ENCODE results near the gene HPCAL1. TPM values are rescaled to one million over a fixed set of nuclear protein-coding genes. Genes with fewer than 3 reads are reported as not detected.

Gene HPCAL1
- total and polyA plus RNA-seq, 10 of the 15 experiments (the other 5 are each of a cell fraction or from before 2014, with no cell fraction given) = 0.40 to 12.8 (median 7.9) TPM

DNA sequence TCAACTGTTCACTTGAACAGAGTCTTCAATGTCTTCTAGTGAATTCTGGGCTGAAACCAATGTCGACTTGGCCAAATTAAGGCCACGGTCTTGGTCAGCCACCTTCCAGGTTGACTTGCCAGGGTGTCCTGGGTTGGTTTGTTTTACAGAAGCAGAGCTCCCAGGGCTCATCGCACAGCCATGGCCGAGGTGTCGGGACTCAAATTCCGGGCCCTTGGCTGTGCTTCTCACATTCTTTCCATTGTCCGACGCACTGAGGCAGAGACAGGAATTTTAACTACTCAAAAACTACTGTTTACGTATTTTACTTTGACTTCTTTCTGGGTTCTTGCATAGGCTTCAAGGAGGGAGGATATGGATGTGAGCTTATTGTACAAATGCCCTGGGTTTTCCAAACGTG is 51.7 kb downstream of the HPCAL1 start:
- Histone ChIP-seq H3K79me2 (ENCODE audit: control insufficient read depth, insufficient read depth, low read length) (no peaks in the 10 kb centered on the region), H3K27ac (ENCODE audit: control insufficient read depth, insufficient read depth) (no peak overlapping the region), H3K9ac (ENCODE audit: control insufficient read depth, insufficient read depth, low read length) (no peak overlapping the region), H3K36me3 (ENCODE audit: control insufficient read depth in 2 of 2, insufficient read depth in 2 of 2, low read length in 1 of 2) (no peaks in the 10 kb centered on the region; a peak in 1 of 4 replicates), H3K4me2 (ENCODE audit: control insufficient read depth, insufficient read depth) (no peak overlapping the region), H3K4me3 (no peak overlapping the region), H2AFZ (ENCODE audit: control insufficient read depth, low read depth, low read length) (no peak overlapping the region), H4K20me1 (ENCODE audit: control insufficient read depth, insufficient read depth) (no peaks in the 10 kb centered on the region), H3K9me3 (replicated peaks; ENCODE audit: control insufficient read depth, insufficient read depth, low read length) (no peaks in the 10 kb centered on the region), H3K27me3 (replicated peaks in 1 of 2; ENCODE audit: control insufficient read depth in 2 of 2, insufficient read depth in 2 of 2, low read length in 1 of 2) (no peaks in the 10 kb centered on the region), H3K4me1 (ENCODE audit: control insufficient read depth, insufficient read depth, low read length) (no peaks in the 10 kb centered on the region)
- BruUV-seq (replicated peaks) = no TSS peak
- ChIA-PET CTCF (no interaction called here), RAD21 (ENCODE audit: unreplicated experiment) (no interaction called here), SMC1A (ENCODE audit: uncharacterized antibody, unreplicated experiment) (no interaction called here), POLR2A (no interaction called here)
- in situ Hi-C loops (cut with MboI) = no loop called here
- no peak for DNase-seq (ENCODE audit: low read depth, low spot score)
- intact Hi-C loops (cut with micrococcal nuclease; ENCODE audit: unreplicated experiment) = no loop called here
- 57% methylated on average over 10 of the region's 10 CpGs for WGBS (ENCODE audit: insufficient coverage, insufficient replicate concordance, low lambda C conversion rate, missing lambda C conversion rate)
- ATAC-seq = no peak
- FAIRE-seq = no peak
- no peak for TF ChIP-seq KLF5 (IDR thresholded peaks at IDR 0.05; ENCODE audit: partially characterized antibody)
- TF ChIP-seq, protein P1, sequence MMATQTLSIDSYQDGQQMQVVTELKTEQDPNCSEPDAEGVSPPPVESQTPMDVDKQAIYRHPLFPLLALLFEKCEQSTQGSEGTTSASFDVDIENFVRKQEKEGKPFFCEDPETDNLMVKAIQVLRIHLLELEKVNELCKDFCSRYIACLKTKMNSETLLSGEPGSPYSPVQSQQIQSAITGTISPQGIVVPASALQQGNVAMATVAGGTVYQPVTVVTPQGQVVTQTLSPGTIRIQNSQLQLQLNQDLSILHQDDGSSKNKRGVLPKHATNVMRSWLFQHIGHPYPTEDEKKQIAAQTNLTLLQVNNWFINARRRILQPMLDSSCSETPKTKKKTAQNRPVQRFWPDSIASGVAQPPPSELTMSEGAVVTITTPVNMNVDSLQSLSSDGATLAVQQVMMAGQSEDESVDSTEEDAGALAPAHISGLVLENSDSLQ (IDR thresholded peaks at IDR 0.05) = no peak
- TF ChIP-seq BHLHE40 (IDR thresholded peaks at IDR 0.05; ENCODE audit: borderline replicate concordance in 1 of 2, low read depth in 2 of 2, low read length in 1 of 2) = no peak
- TF ChIP-seq JUNB (IDR thresholded peaks at IDR 0.05) = no peak
- no peak for TF ChIP-seq DPF2 (IDR thresholded peaks at IDR 0.05)
- TF ChIP-seq PML (IDR thresholded peaks at IDR 0.05; ENCODE audit: low read length) = no peak
- TF ChIP-seq CREB1 (IDR thresholded peaks at IDR 0.05; ENCODE audit: low read depth) = no peak
- TF ChIP-seq HDAC6 (IDR thresholded peaks at IDR 0.05; ENCODE audit: unreplicated experiment) = no peak
- TF ChIP-seq, protein P2, sequence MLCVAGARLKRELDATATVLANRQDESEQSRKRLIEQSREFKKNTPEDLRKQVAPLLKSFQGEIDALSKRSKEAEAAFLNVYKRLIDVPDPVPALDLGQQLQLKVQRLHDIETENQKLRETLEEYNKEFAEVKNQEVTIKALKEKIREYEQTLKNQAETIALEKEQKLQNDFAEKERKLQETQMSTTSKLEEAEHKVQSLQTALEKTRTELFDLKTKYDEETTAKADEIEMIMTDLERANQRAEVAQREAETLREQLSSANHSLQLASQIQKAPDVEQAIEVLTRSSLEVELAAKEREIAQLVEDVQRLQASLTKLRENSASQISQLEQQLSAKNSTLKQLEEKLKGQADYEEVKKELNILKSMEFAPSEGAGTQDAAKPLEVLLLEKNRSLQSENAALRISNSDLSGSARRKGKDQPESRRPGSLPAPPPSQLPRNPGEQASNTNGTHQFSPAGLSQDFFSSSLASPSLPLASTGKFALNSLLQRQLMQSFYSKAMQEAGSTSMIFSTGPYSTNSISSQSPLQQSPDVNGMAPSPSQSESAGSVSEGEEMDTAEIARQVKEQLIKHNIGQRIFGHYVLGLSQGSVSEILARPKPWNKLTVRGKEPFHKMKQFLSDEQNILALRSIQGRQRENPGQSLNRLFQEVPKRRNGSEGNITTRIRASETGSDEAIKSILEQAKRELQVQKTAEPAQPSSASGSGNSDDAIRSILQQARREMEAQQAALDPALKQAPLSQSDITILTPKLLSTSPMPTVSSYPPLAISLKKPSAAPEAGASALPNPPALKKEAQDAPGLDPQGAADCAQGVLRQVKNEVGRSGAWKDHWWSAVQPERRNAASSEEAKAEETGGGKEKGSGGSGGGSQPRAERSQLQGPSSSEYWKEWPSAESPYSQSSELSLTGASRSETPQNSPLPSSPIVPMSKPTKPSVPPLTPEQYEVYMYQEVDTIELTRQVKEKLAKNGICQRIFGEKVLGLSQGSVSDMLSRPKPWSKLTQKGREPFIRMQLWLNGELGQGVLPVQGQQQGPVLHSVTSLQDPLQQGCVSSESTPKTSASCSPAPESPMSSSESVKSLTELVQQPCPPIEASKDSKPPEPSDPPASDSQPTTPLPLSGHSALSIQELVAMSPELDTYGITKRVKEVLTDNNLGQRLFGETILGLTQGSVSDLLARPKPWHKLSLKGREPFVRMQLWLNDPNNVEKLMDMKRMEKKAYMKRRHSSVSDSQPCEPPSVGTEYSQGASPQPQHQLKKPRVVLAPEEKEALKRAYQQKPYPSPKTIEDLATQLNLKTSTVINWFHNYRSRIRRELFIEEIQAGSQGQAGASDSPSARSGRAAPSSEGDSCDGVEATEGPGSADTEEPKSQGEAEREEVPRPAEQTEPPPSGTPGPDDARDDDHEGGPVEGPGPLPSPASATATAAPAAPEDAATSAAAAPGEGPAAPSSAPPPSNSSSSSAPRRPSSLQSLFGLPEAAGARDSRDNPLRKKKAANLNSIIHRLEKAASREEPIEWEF (IDR thresholded peaks at IDR 0.05; ENCODE audit: insufficient replicate concordance, low read depth, low read length) = no peak
- no peak for TF ChIP-seq GABPA (IDR thresholded peaks at IDR 0.05; ENCODE audit: low read depth)
- TF ChIP-seq YBX1 (IDR thresholded peaks at IDR 0.05) = no peak
- no peak for TF ChIP-seq IKZF1 (conservative IDR thresholded peaks at IDR 0.05)
- TF ChIP-seq POU2F2 (IDR thresholded peaks at IDR 0.05; ENCODE audit: borderline replicate concordance, low read depth, low read length) = no peak
- TF ChIP-seq TCF3 (IDR thresholded peaks at IDR 0.05; ENCODE audit: borderline replicate concordance, insufficient read depth, low read depth, low read length) = no peak
- TF ChIP-seq, protein P3, sequence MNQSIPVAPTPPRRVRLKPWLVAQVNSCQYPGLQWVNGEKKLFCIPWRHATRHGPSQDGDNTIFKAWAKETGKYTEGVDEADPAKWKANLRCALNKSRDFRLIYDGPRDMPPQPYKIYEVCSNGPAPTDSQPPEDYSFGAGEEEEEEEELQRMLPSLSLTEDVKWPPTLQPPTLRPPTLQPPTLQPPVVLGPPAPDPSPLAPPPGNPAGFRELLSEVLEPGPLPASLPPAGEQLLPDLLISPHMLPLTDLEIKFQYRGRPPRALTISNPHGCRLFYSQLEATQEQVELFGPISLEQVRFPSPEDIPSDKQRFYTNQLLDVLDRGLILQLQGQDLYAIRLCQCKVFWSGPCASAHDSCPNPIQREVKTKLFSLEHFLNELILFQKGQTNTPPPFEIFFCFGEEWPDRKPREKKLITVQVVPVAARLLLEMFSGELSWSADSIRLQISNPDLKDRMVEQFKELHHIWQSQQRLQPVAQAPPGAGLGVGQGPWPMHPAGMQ (IDR thresholded peaks at IDR 0.05; ENCODE audit: borderline replicate concordance) = no peak
- TF ChIP-seq, protein P4, sequence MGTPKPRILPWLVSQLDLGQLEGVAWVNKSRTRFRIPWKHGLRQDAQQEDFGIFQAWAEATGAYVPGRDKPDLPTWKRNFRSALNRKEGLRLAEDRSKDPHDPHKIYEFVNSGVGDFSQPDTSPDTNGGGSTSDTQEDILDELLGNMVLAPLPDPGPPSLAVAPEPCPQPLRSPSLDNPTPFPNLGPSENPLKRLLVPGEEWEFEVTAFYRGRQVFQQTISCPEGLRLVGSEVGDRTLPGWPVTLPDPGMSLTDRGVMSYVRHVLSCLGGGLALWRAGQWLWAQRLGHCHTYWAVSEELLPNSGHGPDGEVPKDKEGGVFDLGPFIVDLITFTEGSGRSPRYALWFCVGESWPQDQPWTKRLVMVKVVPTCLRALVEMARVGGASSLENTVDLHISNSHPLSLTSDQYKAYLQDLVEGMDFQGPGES (IDR thresholded peaks at IDR 0.05) = no peak
- no peak for TF ChIP-seq SMAD1 (IDR thresholded peaks at IDR 0.05; ENCODE audit: low read depth, partially characterized antibody)
